Peyer's patch (tissue), 4 donors: Measurements from ENCODE around the gene UBR7.

Source experiments
- CTCF ChIP-seq, 6 experiments: fragments of 450-650 bp in 4 of 6; fragments of 200-600 bp in 2 of 6; sonication (generic) in 1 of 6; IDR thresholded peaks; one replicate each; pipeline ENCODE4 v1.5.1; 2017 to 2019; ENCODE audit warnings: antibody characterized with exemption in 6 of 6, mild to moderate bottlenecking in 3 of 6, moderate library complexity in 1 of 6
- POLR2A ChIP-seq, 2 donors: fragments of 450-650 bp; IDR thresholded peaks; one replicate each; pipeline ENCODE4 v1.5.1; 2017; ENCODE audit warnings: antibody characterized with exemption in 2 of 2, mild to moderate bottlenecking in 2 of 2, moderate library complexity in 2 of 2

DNA sequence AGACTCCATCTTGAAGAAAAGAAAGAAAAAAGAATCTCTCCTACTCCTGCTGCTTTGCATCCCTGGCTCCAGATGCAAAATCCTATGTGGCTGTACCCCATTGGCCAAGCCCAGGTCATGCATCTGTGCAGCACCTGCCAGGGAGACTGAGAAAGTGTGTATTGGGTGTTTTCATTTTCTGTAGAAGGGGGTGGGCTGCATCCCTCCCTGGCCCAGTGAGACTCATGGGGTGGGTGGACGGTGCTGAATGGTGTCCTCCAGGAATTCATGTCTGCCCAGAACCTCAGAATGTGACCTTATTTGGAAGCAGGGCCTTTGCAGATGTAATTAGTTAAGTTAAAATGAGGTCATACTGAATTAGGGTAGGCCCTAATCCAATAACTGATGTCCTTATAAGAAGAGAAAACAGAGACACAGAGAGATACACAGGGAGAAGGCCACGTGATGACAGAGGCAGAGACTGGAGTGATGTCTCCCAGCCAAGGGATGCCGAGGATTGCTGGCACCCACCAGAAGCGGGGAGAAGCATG is 45.6 kb upstream of the UBR7 start:
- TF ChIP-seq CTCF (IDR thresholded peaks at IDR 0.05): no peak
- no peak for TF ChIP-seq POLR2A (IDR thresholded peaks at IDR 0.05)
